GM21825 (cell line): Measurements from ENCODE around the gene SLC12A7.

Experiments used
- ATAC-seq: cut with Tn5 transposase; IDR thresholded peaks from one replicate; pipeline ENCODE4 v1.9.1; 2021; ENCODE audit warnings: mild to moderate bottlenecking, moderate library complexity; ENCODE audit not compliant: unreplicated experiment

SLC12A7 gene

DNA sequence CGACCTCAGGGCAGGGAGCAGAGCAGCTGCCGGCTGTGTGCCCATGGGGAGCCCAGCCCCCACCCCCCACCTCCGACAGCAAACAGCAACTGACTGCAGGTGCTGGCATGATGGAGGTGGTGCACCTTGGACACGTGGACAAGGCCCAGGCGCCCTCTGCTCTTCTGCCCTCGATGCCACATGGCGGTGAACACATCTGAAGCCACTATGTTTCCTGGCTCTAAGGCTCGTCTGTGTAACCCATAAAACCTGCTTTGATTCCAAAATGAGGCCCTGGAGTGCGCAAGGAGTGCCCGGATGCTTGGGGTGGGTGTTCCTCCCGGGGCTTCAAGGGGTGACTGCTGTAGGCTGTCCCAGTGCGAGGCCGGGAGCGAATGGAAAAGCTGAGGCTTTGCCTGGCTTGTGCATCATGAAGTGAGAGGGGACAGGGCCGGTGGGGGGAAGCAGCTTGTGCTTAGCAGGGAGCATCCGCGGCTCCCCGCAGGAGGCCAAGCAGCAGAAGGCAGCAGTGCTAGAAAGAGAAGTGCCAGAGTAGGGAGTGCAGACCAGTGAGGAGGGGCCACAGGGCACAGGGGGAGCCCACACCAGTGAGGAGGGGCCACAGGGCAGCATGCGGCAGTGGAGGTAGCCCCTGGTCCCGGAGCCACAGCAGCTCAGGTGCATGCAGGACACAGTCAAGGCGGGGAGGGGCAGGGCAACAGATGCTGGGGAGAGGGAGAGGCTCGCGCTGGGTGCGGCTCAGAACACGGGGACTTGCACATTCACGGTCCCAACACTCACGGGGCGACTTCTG, 73.2 kb downstream of the SLC12A7 start:
- ATAC-seq: no peak

DNA sequence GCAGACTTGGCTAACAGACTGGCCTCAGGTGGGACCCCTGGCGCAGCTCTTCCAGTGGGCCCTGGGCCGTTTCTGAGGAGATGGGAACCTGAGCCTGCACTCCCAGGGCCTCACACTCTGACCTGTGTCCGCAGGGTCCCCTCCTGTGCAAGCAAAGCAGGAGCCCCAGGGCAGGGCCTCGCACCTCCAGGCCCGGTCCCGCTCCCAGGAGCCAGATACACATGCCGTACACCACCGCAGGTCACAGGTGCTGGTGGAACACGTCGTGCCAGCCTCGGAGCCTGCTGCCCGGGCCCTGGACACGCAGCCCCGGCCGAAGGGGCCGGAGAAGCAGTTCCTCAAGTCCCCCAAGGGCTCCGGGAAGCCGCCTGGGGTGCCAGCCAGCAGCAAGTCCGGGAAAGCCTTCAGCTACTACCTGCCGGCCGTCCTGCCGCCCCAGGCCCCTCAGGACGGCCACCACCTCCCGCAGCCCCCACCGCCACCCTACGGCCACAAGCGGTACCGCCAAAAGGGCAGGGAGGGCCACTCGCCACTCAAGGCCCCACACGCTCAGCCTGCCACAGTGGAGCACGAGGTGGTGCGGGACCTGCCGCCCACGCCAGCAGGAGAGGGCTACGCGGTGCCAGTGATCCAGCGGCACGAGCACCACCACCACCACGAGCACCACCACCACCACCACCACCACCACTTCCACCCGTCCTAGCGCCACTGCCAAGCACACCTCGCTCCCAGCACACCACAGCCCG, 74.0 kb downstream of the SLC12A7 start:
- ATAC-seq: no peak

GRCh38 chr5:1037123-1037670, 74.7 kb downstream of the SLC12A7 start:
- no peak for ATAC-seq

DNA sequence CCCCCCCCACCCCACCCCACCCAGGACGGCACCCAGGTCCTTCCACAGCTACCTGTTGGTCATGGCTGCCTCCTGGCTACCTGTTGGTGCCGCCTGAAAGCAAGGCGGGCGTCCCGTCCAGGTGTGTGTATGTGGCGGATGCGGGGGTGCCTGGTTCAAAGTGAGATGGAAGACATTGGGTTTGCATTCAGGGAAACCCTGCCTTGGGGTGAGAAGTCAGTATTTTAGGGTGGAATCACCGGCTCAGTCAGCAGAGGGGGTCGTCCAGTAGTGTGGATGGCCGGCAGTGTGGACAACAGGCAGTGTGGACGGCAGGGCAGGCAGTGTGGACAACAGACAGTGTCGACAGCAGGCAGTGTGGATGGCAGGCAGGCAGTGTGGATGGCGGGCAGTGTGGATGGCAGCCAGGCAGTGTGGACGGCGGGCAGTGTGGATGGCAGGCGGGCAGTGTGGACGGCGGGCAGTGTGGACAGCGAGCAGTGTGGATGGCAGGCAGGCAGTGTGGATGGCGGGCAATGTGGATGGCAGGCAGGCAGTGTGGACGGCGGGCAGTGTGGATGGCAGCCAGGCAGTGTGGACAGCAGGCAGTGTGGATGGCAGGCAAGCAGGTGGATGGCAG, 75.2 kb downstream of the SLC12A7 start:
- no peak for ATAC-seq

- ATAC-seq: no peak
These were observed 76.2 kb downstream of the SLC12A7 start for GRCh38 chr5:1035421-1036405.

GRCh38 chr5:1034986-1035385, 76.9 kb downstream of the SLC12A7 start:
- ATAC-seq: no peak

DNA sequence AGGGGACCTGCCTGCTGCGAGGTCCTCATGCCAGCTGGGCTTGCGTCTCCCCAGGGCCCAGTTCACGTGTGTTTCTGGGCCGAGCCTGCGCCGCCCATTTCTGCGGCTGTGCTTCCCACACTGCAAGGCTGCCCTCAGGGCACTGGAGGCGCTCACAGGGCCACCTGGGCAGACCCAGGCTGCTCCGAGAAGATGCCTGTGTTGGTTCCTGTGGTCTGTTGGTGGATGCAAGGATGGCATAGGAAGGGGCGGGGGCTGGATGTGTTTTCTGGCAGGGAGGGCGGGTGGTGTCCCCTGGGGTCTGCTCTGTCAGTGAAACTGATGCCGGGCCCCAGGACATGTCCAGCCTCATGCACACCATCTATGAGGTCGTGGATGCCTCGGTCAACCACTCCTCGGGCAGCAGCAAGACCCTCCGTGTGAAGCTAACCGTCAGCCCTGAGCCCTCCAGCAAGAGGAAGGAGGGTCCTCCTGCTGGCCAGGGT, 77.4 kb downstream of the SLC12A7 start:
- ATAC-seq: no peak

DNA sequence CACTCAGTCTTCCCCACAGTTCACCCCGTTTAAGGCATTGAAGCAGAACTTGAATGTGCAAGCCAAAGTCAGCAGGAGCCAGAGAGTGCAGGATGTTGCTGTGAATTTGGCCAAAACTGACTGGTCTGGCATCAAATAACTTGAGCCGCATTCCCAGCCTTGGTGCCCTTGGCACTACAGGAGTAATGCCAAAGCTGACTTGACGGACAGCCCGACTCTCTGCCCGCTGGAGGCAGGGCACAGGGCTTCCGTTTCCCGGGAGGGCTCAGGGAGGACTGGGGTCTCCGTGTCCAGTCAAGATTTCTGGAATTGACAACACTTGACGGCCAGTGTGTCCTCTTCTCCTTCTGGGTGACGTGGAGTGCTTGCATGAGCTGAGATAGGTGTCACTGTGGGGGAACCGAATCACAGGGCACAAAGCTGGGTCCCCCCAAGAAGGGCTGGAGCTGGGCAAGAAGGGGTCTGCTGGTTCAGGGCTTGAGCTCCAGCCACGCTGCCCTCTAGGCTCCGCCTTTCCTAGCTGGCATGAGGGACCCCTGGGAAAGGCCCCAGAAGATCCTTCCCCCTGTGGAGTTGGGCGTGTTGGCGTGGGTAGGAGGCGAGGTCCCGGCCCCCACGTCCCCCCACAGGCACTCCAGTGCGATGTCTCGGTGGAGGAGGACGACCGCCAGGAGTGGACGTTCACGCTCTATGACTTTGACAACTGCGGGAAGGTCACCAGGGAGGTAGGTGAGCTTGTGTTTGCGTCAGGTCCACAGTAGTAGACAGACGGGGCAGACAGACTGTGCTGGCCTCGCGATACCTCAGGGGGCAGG, 78.0 kb downstream of the SLC12A7 start:
- no peak for ATAC-seq

DNA sequence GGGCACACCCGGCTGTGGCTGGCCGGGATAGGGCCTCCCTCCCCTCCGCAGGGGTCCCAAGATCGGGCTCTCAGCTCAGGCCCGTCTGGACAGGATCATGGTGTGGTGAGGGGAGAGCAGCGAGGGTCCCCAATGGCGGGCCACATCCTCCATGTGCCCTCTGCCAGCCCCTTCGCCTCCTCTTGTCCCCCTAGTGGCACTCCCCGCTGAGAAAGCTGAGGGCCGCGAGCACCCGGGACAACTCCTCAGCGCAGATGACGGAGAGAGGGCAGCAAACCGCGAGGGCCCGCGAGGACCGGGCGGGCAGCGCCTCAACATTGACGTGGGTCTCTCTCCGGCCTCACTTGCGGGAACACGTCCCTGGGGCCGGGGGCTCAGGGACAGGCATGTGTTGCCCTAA, 78.7 kb downstream of the SLC12A7 start:
- ATAC-seq: no peak

DNA sequence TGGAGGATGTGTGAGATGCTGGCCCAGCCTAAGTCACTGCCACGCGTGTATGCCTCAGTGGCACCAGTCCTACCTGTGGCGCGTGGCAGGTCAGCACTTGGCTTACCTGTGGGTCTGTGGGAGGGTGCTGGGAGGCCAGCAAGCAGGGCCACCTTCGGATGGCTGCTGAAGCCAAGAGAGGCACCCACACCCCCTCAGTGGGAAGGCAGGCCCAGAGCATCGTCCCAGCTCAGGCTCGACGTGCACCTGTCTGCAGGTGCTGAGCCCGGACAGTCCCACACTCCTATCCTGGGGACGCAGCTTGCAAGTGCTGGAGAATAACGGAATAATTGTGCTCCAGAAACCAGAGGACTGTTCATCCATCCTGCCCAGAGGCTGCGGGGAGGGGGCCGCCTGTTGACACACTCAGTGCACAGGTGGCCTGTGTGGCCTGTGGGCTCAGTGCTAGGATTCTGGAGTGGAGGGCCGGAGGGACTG, 79.3 kb downstream of the SLC12A7 start:
- ATAC-seq: no peak

GRCh38 chr5:1032011-1032410, 79.9 kb downstream of the SLC12A7 start:
- ATAC-seq: no peak

DNA sequence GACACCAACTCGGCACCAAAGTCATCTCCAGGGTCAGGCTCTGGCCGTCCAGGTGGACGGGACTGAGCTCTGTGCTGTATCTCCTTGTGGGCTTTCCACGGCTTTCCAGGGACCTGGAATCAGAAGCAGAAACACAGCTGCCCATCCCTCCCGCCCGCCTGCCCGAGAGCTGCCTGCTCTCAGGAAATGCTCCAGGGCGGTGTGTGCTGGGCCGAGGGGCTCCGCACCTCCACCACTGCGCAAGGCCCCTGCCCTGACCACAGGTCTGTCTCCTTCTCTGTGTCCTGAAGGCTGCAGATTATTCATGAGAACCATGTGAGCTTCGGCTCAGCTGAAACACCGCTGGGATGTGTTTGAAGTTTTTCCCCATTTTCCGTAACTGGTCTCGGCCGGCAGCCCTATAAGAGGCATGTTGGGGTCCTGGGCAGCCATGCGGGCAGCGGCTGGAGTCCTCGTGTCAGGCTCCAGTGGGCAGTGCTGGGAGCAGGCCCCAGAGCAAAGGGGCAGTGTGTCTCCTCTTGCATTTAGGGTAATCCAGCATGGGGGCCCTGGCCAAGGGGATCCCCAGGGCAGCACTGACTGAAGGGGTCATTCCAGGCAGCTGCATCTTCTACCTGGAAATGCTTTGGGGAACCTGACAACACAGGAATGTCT, 80.4 kb downstream of the SLC12A7 start:
- ATAC-seq: no peak

DNA sequence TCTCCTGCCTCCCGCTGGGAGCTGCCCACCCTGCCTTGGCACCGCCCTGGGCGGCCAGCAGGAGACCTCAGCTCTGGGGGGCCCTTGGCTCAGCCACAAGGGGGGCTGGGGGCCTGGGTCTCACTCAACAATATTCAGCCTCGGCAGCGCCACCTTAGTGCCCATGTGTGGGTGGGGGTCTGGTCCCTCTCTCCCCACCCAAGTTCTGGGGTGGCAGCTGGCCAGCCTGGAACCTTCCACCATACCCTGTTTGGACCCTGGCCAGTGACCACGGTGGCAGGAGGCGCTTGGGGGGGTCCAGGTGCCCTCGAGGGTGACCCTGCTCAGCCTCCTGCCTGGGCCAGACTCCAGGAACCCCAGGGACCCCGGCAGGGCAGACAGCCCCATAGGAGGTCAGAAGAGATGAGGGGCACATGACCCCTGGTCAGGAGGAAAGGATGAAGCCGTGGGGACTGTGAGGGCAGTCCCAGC, 81.0 kb downstream of the SLC12A7 start:
- ATAC-seq: no peak

DNA sequence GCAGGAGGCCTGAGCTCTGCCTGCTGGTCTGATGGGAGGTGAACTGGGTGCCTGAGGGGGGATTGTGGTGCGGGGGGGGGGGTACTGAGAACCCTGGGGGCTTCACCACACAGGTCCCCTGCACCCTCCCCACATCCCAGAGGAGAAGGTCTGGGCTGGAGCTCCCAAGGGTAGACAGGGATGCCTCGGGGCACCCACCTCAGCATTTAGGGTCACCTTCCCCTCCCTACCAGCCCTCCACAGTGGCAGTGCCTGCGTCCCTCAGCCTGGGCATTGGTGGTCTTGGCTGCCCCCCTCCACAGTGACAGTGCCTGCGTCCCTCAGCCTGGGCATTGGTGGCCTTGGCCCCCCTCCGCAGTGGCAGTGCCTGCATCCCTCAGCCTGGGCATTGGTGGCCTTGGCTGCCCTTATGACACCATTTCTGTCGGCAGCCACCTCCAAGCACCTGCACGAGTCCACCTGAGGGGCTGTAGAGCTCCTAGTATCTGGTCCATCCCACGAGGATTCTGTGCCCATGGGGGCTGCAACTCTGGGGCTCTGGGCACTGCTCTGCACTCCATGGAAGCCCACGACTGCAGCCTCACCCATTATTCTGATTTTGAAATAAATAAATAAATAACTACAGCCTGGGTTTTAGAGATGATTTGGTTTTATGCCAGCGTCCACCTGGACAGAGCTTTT, 81.8 kb downstream of the SLC12A7 start:
- no peak for ATAC-seq

- no peak for ATAC-seq
These were observed 82.5 kb downstream of the SLC12A7 start for GRCh38 chr5:1029282-1029944.

DNA sequence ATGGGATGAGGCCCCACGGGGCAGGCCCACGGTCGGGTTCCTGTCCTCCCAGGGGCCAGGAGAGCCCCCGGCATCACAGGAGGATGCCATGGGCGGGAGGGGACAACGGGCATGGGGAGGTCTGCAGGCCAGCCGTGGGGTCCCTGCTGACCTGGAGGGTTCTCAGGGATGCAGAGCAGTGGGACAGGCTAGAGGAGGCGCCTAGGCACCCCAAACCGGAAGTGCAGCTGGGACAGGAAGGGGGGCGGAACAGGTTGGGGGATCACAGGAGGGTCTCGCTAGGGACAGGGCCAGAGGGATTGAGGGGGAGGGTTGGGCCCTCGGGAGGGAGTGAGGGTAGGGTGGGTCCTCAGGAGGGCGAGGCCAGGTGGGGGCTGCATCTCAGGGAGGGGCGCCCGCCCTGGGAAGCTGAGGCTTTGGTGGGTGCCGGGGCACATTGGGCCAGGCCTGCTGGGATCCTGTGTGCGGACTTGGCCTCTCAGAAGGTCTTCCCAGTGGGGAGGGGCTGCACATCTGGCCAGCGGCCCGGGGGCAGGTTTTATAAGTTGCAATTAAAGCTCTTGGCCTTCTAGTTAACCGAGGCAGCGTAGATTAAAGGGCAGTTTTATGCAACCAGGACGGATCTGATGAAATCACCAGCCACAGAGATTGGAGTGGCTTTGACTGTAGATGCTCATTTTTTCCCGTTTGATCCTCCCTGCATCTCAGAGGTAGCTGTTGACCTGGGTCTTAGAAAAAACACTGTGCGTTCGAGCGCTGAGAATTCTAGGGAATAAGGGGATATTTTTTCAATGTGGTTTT, 83.2 kb downstream of the SLC12A7 start:
- ATAC-seq: no peak
